AG08395 (cell line): Measurements from ENCODE around the gene SETDB1.

Experiments
- DNase-seq: peaks from one replicate; pipeline ENCODE4 v3.0.0; 2012; ENCODE audit warnings: mixed read lengths, low spot score

SETDB1 gene

DNA sequence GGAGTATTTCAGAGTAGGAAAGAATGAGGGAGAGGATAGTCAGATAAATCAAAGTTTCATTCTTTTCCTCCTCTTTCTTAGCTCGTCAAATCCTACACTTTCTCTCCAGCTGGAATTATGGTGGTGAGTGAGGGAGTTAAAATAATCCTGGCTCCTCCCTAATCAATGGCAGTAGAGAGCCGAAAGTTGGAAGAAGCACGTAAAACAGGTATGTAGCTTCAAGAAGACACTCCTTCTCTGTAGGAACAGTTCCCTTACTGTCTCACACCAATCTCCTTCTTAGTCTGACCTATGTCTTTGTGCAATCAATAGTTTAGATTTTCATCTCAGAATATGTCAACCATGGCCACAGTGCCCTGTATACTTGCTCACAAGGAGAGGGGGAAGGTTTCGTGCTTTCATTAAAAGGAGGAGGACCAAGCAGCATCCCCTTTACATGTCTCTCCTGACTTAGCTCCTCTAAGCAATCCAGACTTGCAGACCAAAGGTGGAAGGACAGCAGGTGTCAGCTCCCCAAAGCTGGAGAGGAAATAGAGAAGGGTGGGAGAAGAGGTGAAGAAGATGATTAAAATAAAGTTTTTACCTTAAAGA is 79.7 kb downstream of the SETDB1 start:
- DNase-seq = no peak

- peak; percentile 91 for DNase-seq
Measured at GRCh38 chr1:151006327-151007052, 80.3 kb downstream of the SETDB1 start, which contains the start of gene MINDY1. MINDY1 (minus strand) TSS chr1:151006902; CDS start chr1:151002617, 4,285 bp downstream.

GRCh38 chr1:151007853-151008243 is 81.7 kb downstream of the SETDB1 start:
- DNase-seq = no peak

DNA sequence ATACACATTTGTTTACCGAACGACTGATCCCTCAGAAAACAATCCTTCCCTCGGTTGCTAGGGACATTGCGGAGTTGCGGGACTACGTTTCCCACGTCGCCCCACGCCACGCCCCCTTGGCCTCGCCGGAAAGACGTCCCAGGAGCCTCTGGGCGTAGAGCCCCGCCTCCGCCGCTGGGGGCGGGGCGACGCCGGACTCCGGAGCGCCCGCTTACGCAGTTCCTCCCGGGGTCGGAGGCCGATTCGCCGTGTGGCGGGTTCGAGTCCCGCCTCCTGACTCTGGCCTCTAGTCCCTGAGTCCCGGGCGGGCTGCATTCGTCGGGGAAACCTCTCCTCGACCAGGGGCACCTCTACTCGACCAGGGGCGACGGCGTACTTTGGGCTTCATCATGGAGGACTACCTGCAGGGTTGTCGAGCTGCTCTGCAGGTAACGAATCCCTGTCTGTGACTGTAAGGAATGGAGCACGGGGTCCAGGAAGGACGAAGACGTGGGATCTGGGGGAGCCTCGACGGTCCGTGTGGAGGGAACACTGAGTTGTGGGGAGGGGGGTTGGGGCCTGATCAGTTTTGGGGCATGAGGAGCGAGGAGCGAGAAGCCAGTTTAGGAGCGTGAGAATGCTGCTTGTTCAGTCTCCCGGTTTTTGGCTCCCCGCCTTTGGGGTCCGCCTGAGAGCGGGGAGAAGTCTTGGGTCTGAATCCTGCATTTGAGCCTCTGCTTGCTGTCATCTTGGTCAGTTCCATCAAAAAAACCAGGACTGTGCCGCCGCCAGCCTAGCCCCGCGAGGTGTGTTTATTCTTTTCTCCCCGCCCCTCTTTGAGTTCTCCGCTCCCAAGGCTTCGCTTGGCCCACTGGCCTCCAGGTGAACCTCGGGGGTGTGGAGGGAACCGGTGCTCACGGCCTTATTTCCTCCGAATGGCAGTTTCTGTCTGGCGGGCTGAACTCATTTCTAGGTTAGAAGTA is 82.4 kb downstream of the SETDB1 start, which contains the start of gene PRUNE1:
Gene PRUNE1, plus strand, starts transcription at position 206 of the 962 bp plus-strand sequence. Its CDS starts 184 bp downstream, at position 390.
- peak; percentile 99 for DNase-seq

DNA sequence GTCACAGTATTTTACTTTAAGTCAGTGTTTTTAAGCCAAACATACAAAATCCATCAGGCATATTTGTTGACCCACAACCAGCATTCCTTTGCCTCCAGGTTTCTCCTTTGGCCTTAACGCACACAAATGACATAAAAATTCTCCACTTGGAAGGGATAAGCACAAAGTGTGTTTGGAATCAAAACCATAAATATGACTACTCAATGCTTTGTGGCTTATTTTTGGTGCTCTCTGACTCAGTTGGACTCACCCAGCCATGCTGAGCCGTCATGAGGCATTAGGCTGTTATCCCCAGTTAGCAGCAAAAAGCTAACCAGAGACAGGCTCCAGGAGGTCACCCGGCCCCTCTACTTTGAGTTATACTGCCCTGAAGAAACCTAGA is 83.0 kb downstream of the SETDB1 start:
- DNase-seq = peak; percentile 33

DNA sequence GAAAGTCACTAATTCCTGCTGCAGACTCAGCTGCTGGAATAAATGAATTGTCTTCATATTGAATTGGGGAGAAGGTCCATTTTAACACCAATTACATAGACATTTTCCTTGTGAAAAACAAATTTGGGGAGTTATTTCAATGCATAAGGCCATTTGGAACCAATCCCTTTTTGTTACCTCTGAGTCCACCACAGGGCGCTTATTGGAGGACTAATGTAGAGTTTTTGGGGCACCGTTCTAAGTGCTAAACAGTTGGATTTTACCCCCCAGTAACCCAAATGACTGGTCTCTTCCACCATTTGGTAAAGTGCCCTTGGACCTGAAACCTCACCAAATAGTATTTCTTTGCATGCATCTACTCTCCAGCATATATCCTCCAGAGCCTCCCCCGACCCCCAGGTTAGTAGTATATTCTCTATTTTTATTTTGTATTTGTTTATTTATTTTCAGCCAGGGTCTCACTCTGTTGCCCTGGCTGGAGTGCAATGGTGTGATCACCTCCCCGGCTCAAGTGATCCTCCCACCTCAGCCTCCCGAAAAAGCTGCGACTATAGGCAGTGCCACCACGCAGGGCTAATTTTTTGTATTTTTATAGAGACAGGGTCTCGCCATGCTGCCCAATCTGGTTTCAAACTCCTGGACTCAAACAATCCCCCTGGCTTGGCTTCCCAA is 83.6 kb downstream of the SETDB1 start:
- DNase-seq = no peak

GRCh38 chr1:151010346-151010726 is 84.2 kb downstream of the SETDB1 start:
- DNase-seq = no peak

GRCh38 chr1:151011154-151011850 is 85.1 kb downstream of the SETDB1 start:
- DNase-seq = no peak

DNA sequence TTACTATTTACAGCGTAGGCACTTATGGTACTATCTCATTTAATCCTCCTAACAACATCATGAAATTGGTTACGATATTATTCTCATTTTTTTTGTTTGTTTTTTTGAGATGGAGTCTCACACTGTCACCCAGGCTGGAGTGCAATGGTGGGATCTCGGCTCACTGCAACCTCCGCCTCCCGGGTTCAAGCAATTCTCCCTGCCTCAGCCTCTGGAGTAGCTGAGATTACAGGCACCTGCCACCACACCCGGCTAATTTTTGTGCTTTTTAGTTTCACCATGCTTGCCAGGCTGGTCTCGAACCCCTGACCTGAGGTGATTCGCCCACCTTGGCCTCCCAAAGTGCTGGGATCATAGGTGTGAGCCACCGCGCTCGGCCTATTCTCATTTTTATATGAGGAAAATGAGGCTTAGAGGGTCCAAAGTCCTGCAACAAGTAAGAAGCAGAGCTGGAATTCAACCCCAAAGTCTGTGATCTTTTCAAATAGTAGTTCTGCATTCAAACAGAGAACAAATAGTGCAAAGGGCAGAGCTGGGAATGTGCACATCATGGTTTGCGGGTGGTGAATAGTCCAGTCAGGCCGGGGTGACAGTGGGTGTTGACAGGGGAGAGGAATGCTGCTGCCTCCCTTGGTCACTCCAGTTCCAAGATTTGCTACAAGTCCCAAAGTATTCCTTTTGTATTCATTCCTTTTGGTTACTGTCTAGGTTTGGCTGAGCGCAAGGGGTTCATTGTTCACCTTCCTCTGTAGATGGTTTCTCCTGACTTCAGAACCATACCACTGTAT is 86.7 kb downstream of the SETDB1 start:
- no peak for DNase-seq

- no peak for DNase-seq
Measured at GRCh38 chr1:151013518-151013917, 87.4 kb downstream of the SETDB1 start.
